HepG2 (cell line): ENCODE measurements around the gene RSL1D1. TPM values are rescaled to one million over a fixed set of nuclear protein-coding genes. Genes with fewer than 3 reads are reported as not detected.

ENCODE experiments used
- EP300 ChIP-seq, 3 experiments: sonication (generic) in 1 of 3; formaldehyde crosslinking in 1 of 3; IDR thresholded peaks; 2 replicates each; pipeline versions ENCODE4 v1.5.1 to v1.6.1; 2011 to 2020; ENCODE audit warnings: low read depth in 2 of 3, low read length in 2 of 3, borderline replicate concordance in 1 of 3, improper control_type of control experiment in 1 of 3, mild to moderate bottlenecking in 1 of 3, missing genetic modification reagents in 1 of 3, moderate library complexity in 1 of 3
- ERF ChIP-seq: IDR thresholded peaks from 2 replicates; pipeline ENCODE4 v1.6.1; 2018; ENCODE audit warnings: missing biosample characterization, missing genetic modification reagents
- EZH2 ChIP-seq: conservative IDR thresholded peaks from 2 replicates; pipeline ENCODE4 v1.6.1; 2012; ENCODE audit warnings: mild to moderate bottlenecking, low read depth, low read length, moderate library complexity
- FIP1L1 ChIP-seq: fragments of 200-400 bp; formaldehyde crosslinking; IDR thresholded peaks from 2 replicates; pipeline ENCODE4 v1.6.1; 2018; ENCODE audit warnings: low read depth, mild to moderate bottlenecking, low read length, moderate library complexity, borderline replicate concordance; ENCODE audit not compliant: insufficient read depth
- FOXA3 ChIP-seq: IDR thresholded peaks from 2 replicates; pipeline ENCODE4 v1.6.1; 2016; ENCODE audit warnings: missing genetic modification reagents, missing compliant biosample characterization
- GATAD2A ChIP-seq: IDR thresholded peaks from 2 replicates; pipeline ENCODE4 v1.6.1; 2016
- PRDM10 ChIP-seq: sonication (generic); formaldehyde crosslinking; IDR thresholded peaks from 2 replicates; pipeline ENCODE4 v1.4.0; 2020; ENCODE audit warnings: low read depth, missing genetic modification reagents
- RARA ChIP-seq: IDR thresholded peaks from 2 replicates; pipeline ENCODE4 v1.6.1; 2016; ENCODE audit warnings: missing genetic modification reagents, missing compliant biosample characterization
- SOX13 ChIP-seq, 3 experiments: fragments of 450-650 bp in 1 of 3; sonication (generic) in 1 of 3; formaldehyde crosslinking in 1 of 3; IDR thresholded peaks in 2 of 3; conservative IDR thresholded peaks in 1 of 3; 2 replicates each; pipeline versions ENCODE4 v1.5.0 to v1.6.1; 2016 to 2020; ENCODE audit warnings: antibody characterized with exemption in 1 of 3, mild to moderate bottlenecking in 1 of 3, missing compliant biosample characterization in 1 of 3, missing genetic modification reagents in 1 of 3, moderate library complexity in 1 of 3
- ZBTB2 ChIP-seq: sonication (generic); formaldehyde crosslinking; IDR thresholded peaks from 2 replicates; pipeline ENCODE4 v1.8.0; 2022; ENCODE audit warnings: low read depth, missing genetic modification reagents
- ZNF275 ChIP-seq: sonication (generic); formaldehyde crosslinking; IDR thresholded peaks from 2 replicates; pipeline ENCODE4 v1.8.0; 2022; ENCODE audit warnings: missing genetic modification reagents, mild to moderate bottlenecking, inconsistent platforms, borderline replicate concordance
- polyA plus RNA-seq, 8 experiments: library from polyadenylated mRNA; depleted of rRNA in 3 of 8; stranded (reverse) in 7 of 8; unstranded in 1 of 8; fragments of >200 nt; fragmentation: Illumina TruSeq in 4 of 8; extraction: Trizol in 4 of 8; gene quantifications; 2 replicates each; pipeline versions ENCODE4 v1.2.1 to v1.2.3, GENCODE V29; 2011 to 2016; ENCODE audit warnings: low read depth in 4 of 8, missing spikeins in 1 of 8, mixed read lengths in 1 of 8; ENCODE audit not compliant: insufficient read depth in 1 of 8
- total RNA-seq, 5 experiments: library from RNA; depleted of rRNA; stranded (reverse); fragments of >200 nt; fragmentation: Illumina TruSeq; extraction: Trizol; gene quantifications; 2 replicates each; pipeline ENCODE4 v1.2.3, GENCODE V29; 2016; ENCODE audit warnings: low read depth in 1 of 5
- TF ChIP-seq, protein P1 (sequence below): sonication (generic); formaldehyde crosslinking; IDR thresholded peaks from 2 replicates; pipeline ENCODE4 v1.4.0; 2020; ENCODE audit warnings: missing genetic modification reagents

RSL1D1 gene
- total and polyA plus RNA-seq, 2 of the 13 experiments (the other 11 are each of a cell fraction or from before 2014, with no cell fraction given) = 187 to 343 TPM

- TF ChIP-seq ZNF275 (CRISPR knock-in tag) (no peak), GATAD2A (peak; percentile 76), ZBTB2 (CRISPR knock-in tag) (no peak), RARA (CRISPR knock-in tag) (peak; percentile 61), EP300 (IDR thresholded peaks at IDR 0.05; ENCODE audit: low read depth in 2 of 2, low read length in 2 of 2) (peak in 1 of 2 experiments; percentile 41; a peak in 2 of 4 replicates), EP300 (CRISPR knock-in tag; IDR thresholded peaks at IDR 0.05; ENCODE audit: borderline replicate concordance) (no peak), EZH2 (no peak), FOXA3 (peak; percentile 90), PRDM10 (CRISPR knock-in tag) (no peak), ERF (CRISPR knock-in tag) (0 out of 2 replicates have a peak, but pooled peaks have one; percentile 24), FIP1L1 (no peak), SOX13 (IDR thresholded peaks at IDR 0.05) (no peak), SOX13 (CRISPR knock-in tag; conservative IDR thresholded peaks at IDR 0.05 in 1 of 2, IDR thresholded peaks at IDR 0.05 in 1 of 2) (no peak)
- TF ChIP-seq, protein P1, sequence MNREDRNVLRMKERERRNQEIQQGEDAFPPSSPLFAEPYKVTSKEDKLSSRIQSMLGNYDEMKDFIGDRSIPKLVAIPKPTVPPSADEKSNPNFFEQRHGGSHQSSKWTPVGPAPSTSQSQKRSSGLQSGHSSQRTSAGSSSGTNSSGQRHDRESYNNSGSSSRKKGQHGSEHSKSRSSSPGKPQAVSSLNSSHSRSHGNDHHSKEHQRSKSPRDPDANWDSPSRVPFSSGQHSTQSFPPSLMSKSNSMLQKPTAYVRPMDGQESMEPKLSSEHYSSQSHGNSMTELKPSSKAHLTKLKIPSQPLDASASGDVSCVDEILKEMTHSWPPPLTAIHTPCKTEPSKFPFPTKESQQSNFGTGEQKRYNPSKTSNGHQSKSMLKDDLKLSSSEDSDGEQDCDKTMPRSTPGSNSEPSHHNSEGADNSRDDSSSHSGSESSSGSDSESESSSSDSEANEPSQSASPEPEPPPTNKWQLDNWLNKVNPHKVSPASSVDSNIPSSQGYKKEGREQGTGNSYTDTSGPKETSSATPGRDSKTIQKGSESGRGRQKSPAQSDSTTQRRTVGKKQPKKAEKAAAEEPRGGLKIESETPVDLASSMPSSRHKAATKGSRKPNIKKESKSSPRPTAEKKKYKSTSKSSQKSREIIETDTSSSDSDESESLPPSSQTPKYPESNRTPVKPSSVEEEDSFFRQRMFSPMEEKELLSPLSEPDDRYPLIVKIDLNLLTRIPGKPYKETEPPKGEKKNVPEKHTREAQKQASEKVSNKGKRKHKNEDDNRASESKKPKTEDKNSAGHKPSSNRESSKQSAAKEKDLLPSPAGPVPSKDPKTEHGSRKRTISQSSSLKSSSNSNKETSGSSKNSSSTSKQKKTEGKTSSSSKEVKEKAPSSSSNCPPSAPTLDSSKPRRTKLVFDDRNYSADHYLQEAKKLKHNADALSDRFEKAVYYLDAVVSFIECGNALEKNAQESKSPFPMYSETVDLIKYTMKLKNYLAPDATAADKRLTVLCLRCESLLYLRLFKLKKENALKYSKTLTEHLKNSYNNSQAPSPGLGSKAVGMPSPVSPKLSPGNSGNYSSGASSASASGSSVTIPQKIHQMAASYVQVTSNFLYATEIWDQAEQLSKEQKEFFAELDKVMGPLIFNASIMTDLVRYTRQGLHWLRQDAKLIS (CRISPR knock-in tag) = no peak
Measured at GRCh38 chr16:11833951-11834695, 17.2 kb downstream of the RSL1D1 start (continued).
